Endothelial cell (in vitro differentiated cells): Measurements from ENCODE around the gene PLA2G4D. TPM values are rescaled to one million over a fixed set of nuclear protein-coding genes. Genes with fewer than 3 reads are reported as not detected.

ENCODE experiments used
- DNase-seq: peaks from one replicate; pipeline ENCODE4 v3.0.0; 2021; ENCODE audit warnings: low spot score
- H3K27ac Mint-ChIP-seq: one replicate; pipeline ENCODE4 v1.8.0; 2021; ENCODE audit warnings: mixed read lengths, inconsistent platforms; ENCODE audit not compliant: unreplicated experiment
- H3K27me3 Mint-ChIP-seq: one replicate; pipeline ENCODE4 v1.8.0; 2021; ENCODE audit warnings: mild to moderate bottlenecking, moderate library complexity, mixed read lengths, inconsistent platforms; ENCODE audit not compliant: unreplicated experiment
- H3K36me3 Mint-ChIP-seq: one replicate; pipeline ENCODE4 v1.8.0; 2021; ENCODE audit warnings: mild to moderate bottlenecking, low read depth, mixed read lengths, inconsistent platforms; ENCODE audit not compliant: unreplicated experiment
- H3K4me1 Mint-ChIP-seq: one replicate; pipeline ENCODE4 v1.8.0; 2021; ENCODE audit warnings: mild to moderate bottlenecking, mixed read lengths, inconsistent platforms; ENCODE audit not compliant: unreplicated experiment
- H3K4me3 Mint-ChIP-seq: one replicate; pipeline ENCODE4 v1.8.0; 2021; ENCODE audit warnings: mild to moderate bottlenecking, mixed read lengths, inconsistent platforms; ENCODE audit not compliant: unreplicated experiment
- H3K9me3 Mint-ChIP-seq: one replicate; pipeline ENCODE4 v1.8.0; 2021; ENCODE audit warnings: mixed read lengths, inconsistent platforms; ENCODE audit not compliant: unreplicated experiment
- CTCF ChIP-seq: fragments of 200-600 bp; sonication (generic); IDR thresholded peaks from one replicate; pipeline ENCODE4 v1.5.0; 2021; ENCODE audit warnings: antibody characterized with exemption; ENCODE audit not compliant: unreplicated experiment
- total RNA-seq: library from RNA; stranded (reverse); fragmentation: NEBNext Ultra II Directional; extraction: Animal tissue kit (Norgen Biotek cat#: 25700); gene quantifications from one replicate; pipeline ENCODE4 v1.2.1, GENCODE V29; 2021; ENCODE audit not compliant: unreplicated experiment

Gene PLA2G4D
- total RNA-seq, 1 donor from 2014 or later, result not detected

- H3K4me3 Mint-ChIP-seq, result no peak overlapping the region
- H3K27me3 Mint-ChIP-seq, result peaks cover 2% of the 10 kb centered on the region
- H3K4me1 Mint-ChIP-seq, result peaks cover 20% of the 10 kb centered on the region
- H3K36me3 Mint-ChIP-seq, result no peaks in the 10 kb centered on the region
- TF ChIP-seq CTCF, result no peak
- no peaks in the 10 kb centered on the region for H3K9me3 Mint-ChIP-seq
- no peak for DNase-seq
- no peak overlapping the region for H3K27ac Mint-ChIP-seq
These were observed 37.8 kb upstream of the PLA2G4D start for GRCh38 chr15:42131826-42132806.

DNA sequence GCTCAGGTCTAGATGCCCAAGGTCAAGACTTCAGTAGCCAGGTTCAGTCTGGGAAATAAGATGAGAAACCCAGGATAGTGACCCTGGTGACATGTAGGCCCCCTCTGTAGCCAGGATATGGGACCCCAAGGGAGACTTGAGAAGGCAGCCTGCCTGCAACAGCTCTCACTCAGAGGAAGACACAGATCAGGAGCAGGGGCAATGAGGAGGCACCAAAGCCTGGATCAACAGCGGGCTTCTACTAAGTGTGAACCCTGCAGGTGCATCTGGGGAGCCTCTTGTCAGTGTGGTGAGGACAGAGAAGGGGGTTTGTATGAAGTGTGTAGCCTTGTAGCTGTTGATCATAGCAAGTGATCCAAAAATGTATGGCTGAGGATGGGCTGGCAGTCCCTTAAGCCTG is 36.6 kb upstream of the PLA2G4D start:
- no peak for TF ChIP-seq CTCF
- Mint-ChIP-seq H3K27ac (no peak overlapping the region), H3K9me3 (no peaks in the 10 kb centered on the region), H3K36me3 (no peaks in the 10 kb centered on the region), H3K27me3 (peaks cover 2% of the 10 kb centered on the region), H3K4me1 (peaks cover 10% of the 10 kb centered on the region), H3K4me3 (no peak overlapping the region)
- no peak for DNase-seq

DNA sequence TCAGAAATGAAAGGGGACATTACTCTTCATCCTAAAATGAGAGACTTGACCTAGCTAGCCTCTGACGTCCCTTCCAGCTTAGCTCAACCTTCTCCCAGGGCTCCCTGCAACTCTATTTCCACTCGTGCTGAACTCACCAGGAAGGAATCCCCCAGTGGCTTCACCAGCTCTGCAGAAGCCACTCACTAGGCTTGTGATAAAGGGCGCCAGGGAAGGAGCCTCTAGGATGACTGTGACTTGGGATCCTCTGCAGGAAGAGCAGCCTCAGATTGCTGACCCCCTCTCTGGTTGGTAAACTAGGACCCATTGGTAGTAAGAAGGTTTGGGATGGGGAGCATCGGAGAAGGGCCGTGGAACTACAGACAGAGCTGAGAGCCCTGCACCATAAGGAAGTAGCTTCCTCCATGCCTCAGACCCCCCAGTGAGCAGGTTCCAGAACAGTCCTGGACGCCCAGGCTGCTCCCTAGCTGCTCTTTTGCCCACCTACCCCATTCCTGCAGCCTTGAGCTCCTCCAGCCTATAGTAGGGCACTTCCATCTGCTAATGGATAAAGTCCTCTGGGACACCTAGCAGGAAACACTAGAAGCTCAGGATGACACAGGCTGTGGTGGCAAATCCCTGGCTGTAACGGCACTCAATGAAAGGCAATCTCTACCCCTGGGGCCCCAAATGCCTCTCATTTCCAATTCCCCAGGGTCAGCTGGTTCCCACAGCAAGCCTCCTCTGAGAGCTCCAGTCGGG is 36.1 kb upstream of the PLA2G4D start:
- no peak overlapping the region for H3K4me3 Mint-ChIP-seq
- H3K27me3 Mint-ChIP-seq, result peaks cover 2% of the 10 kb centered on the region
- peaks cover 6% of the 10 kb centered on the region for H3K4me1 Mint-ChIP-seq
- TF ChIP-seq CTCF, result no peak
- H3K36me3 Mint-ChIP-seq, result no peaks in the 10 kb centered on the region
- H3K9me3 Mint-ChIP-seq, result no peaks in the 10 kb centered on the region
- H3K27ac Mint-ChIP-seq, result no peak overlapping the region
- no peak for DNase-seq

DNA sequence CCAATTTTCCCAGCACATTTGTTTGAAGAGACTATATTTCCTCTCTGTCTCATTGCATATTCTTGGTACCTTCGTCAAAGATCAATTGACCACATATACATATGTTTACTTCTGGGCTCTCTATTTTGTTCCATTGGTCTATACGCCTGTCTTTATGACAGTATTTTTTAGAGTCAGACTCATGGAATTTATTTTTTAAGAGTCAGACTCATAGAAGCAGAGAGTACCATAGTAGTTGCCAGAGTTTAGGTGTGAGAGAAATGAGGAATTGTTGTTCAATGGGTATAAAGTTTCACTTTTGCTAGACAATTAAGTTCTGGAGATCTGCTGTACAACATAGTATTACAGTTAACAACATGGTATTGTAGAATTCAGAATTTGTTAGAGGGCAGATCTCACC is 35.0 kb upstream of the PLA2G4D start:
- H3K4me1 Mint-ChIP-seq, result peaks cover 4% of the 10 kb centered on the region
- no peak for TF ChIP-seq CTCF
- peaks cover 2% of the 10 kb centered on the region for H3K27me3 Mint-ChIP-seq
- no peak overlapping the region for H3K4me3 Mint-ChIP-seq
- H3K9me3 Mint-ChIP-seq, result no peaks in the 10 kb centered on the region
- no peak overlapping the region for H3K27ac Mint-ChIP-seq
- H3K36me3 Mint-ChIP-seq, result no peaks in the 10 kb centered on the region
- DNase-seq, result no peak
